VCaP (cell line): ENCODE measurements around the gene NFATC1.

Experiments used
- H3K27ac ChIP-seq: fragments of 450-650 bp; 2 replicates; pipeline ENCODE4 v1.5.1; 2017
- CTCF ChIP-seq: fragments of 450-650 bp; conservative IDR thresholded peaks from 2 replicates; pipeline ENCODE4 v1.5.1; 2017; ENCODE audit warnings: mild to moderate bottlenecking, moderate library complexity

The NFATC1 gene

DNA sequence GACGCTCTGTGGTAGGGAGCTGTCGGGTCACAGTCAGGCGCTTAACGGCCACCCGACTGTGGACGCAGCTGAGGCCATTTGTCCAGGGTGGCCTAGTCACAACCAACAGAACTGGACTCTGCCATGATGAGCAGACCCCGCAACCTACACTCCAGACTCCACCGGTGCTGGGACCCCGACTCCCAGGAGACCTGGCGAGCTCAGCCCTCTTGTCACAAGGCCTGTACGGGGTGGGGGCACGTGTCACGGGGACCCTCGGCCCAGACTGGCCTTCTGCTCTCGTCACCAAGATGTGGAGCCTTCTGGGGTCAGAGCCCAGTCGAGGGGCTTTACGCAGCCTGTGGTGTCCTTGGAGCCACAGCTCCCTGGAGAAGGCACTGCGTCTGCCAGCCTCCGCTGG, 22.5 kb downstream of the NFATC1 start:
- TF ChIP-seq CTCF, result no peak
- no peak overlapping the region for H3K27ac ChIP-seq

GRCh38 chr18:79418642-79419041, 22.9 kb downstream of the NFATC1 start:
- no peak overlapping the region for H3K27ac ChIP-seq
- TF ChIP-seq CTCF, result no peak

- no peak overlapping the region for H3K27ac ChIP-seq
- no peak for TF ChIP-seq CTCF
Measured at GRCh38 chr18:79420033-79420745, 24.5 kb downstream of the NFATC1 start.

- no peak overlapping the region for H3K27ac ChIP-seq
- no peak for TF ChIP-seq CTCF
Measured at GRCh38 chr18:79421275-79421857, 25.6 kb downstream of the NFATC1 start.

- no peak for TF ChIP-seq CTCF
- H3K27ac ChIP-seq, result no peak overlapping the region
Measured at GRCh38 chr18:79422022-79422782, 26.5 kb downstream of the NFATC1 start.

GRCh38 chr18:79422783-79423165, 27.0 kb downstream of the NFATC1 start:
- TF ChIP-seq CTCF, result no peak
- no peak overlapping the region for H3K27ac ChIP-seq

GRCh38 chr18:79423211-79424007, 27.7 kb downstream of the NFATC1 start:
- TF ChIP-seq CTCF, result no peak
- H3K27ac ChIP-seq, result no peak overlapping the region
